Right ventricle myocardium superior (tissue), 1 donor: ENCODE results near the gene NMS. TPM values are rescaled to one million over a fixed set of nuclear protein-coding genes. Genes with fewer than 3 reads are reported as not detected.

Source experiments
- total RNA-seq: library from RNA; stranded (reverse); fragmentation: NEBNext Ultra II Directional; extraction: Animal tissue kit (Norgen Biotek cat#: 25700); gene quantifications from one replicate; pipeline ENCODE4 v1.2.1, GENCODE V29; 2021
- donor health status: DM: no; HTN: yes; CAD: no; lungs with severe emphysema.

NMS gene
- total RNA-seq, 1 donor from 2014 or later, result not detected

Other genes starting within 250 kb of the NMS start
- gene LONRF2, start 148.0 kb upstream of the NMS start, total RNA-seq, result 14.6 TPM
- 11.7 TPM for gene CHST10, start 52.8 kb upstream of the NMS start, total RNA-seq
- 27.9 TPM for gene PDCL3, start 92.5 kb downstream of the NMS start, total RNA-seq